Measurements from ENCODE around the gene FGF21.

FGF21 gene

DNA sequence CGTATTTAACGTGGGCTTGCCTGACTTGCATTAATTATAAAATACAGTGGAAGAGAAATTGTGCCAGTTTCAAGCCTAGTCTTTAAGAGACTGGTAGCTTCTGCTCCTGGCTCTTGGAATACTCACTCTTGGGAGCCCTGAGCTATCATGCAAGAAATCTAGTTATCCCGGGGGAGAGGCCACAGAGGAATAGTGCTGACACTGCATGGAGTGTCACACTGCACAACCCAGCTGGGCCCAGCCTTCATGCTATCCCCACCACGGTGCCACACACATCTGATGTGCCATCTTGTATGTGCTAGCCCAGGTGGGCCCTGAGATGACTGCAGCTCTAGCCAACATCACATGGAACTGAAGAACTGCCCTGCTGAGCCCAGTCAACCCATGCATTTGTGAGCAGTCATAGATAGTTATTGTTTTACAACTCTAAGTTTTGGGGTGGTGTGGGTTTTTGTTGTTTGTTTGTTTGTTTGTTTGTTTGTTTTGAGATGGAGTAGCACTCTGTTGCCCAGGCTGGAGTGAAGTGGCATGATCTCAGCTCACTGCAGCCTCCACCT, 44.1 kb upstream of the FGF21 start (continued):
- TF ChIP-seq ZBTB17 (tag by site-specific recombination; IDR thresholded peaks at IDR 0.05) (no peak), ZNF354C (tag by site-specific recombination; IDR thresholded peaks at IDR 0.05; ENCODE audit: borderline replicate concordance, low read depth) (no peak), ZNF114 (tag by site-specific recombination; IDR thresholded peaks at IDR 0.05) (no peak), ZNF624 (tag by site-specific recombination; IDR thresholded peaks at IDR 0.05) (no peak), MYNN (tag by site-specific recombination; IDR thresholded peaks at IDR 0.05; ENCODE audit: borderline replicate concordance) (no peak), ZNF558 (tag by site-specific recombination; IDR thresholded peaks at IDR 0.05) (no peak), SCRT1 (tag by site-specific recombination; IDR thresholded peaks at IDR 0.05; ENCODE audit: borderline replicate concordance) (no peak)
- TF ChIP-seq, protein P1, sequence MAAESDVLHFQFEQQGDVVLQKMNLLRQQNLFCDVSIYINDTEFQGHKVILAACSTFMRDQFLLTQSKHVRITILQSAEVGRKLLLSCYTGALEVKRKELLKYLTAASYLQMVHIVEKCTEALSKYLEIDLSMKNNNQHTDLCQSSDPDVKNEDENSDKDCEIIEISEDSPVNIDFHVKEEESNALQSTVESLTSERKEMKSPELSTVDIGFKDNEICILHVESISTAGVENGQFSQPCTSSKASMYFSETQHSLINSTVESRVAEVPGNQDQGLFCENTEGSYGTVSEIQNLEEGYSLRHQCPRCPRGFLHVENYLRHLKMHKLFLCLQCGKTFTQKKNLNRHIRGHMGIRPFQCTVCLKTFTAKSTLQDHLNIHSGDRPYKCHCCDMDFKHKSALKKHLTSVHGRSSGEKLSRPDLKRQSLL (tag by site-specific recombination; IDR thresholded peaks at IDR 0.05): no peak
- TF ChIP-seq, protein P2, sequence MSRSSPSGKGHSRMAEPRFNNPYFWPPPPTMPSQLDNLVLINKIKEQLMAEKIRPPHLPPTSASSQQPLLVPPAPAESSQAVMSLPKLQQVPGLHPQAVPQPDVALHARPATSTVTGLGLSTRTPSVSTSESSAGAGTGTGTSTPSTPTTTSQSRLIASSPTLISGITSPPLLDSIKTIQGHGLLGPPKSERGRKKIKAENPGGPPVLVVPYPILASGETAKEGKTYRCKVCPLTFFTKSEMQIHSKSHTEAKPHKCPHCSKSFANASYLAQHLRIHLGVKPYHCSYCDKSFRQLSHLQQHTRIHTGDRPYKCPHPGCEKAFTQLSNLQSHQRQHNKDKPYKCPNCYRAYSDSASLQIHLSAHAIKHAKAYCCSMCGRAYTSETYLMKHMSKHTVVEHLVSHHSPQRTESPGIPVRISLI (tag by site-specific recombination; IDR thresholded peaks at IDR 0.05): no peak

DNA sequence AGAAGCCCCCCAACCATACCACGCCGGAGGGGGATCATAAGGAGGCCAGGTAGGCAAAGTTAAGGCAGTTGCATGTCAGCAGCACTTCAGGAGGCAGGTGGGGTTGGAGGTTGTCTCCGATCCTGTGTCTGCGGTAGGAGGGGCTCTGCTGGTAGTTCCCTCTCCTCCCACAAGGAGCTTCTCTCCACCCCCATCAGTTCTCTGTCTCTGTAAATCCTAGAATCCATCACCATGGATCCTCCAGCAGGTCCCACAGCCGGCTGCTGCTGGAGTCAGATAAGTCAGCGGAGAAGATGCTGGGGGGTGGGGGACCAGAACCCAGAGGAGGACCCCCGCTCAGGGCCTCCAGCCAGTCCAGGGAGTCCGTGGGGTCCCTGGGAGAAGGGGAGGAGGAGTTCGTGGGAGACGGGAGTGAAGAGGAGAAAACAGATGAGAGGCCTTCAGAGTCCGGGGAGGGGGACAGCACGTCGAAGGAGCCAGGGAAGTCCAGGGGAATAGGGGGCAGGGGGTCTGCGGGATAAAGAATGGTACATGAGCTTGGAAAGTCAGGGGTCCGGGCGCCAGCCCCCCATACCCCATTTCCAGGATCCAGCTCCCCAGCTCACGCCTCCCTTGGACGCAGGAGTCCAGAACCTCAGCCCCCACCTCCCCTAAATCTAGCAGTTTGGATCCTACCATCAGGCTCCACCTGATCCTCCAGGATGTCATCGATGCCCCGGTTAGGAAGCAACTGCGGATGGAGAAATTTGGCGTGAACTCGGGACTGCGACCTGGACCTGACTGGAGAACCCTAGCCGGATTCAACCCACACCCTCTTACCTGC, 42.1 kb upstream of the FGF21 start:
- Histone ChIP-seq H3K4me3 (ENCODE audit: low read depth, low read length) (peak overlapping the region; percentile 67), H3K4me1 (ENCODE audit: control insufficient read depth, insufficient read depth, low read length) (peaks cover 13% of the 10 kb centered on the region), H3K36me3 (ENCODE audit: control insufficient read depth in 2 of 2, insufficient read depth in 1 of 2, low read length in 2 of 2) (no peaks in the 10 kb centered on the region; a peak in 1 of 3 replicates), H3K27ac (ENCODE audit: extremely low read depth, low read depth, low read length) (peak overlapping the region; percentile 38; the same call in 1 of the 2 replicates), H3K9me3 (ENCODE audit: control insufficient read depth, insufficient read depth, low read depth, low read length) (no peaks in the 10 kb centered on the region)
- TF ChIP-seq, protein P3, sequence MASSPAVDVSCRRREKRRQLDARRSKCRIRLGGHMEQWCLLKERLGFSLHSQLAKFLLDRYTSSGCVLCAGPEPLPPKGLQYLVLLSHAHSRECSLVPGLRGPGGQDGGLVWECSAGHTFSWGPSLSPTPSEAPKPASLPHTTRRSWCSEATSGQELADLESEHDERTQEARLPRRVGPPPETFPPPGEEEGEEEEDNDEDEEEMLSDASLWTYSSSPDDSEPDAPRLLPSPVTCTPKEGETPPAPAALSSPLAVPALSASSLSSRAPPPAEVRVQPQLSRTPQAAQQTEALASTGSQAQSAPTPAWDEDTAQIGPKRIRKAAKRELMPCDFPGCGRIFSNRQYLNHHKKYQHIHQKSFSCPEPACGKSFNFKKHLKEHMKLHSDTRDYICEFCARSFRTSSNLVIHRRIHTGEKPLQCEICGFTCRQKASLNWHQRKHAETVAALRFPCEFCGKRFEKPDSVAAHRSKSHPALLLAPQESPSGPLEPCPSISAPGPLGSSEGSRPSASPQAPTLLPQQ (tag by site-specific recombination; IDR thresholded peaks at IDR 0.05): 0 out of 2 replicates have a peak, but pooled peaks have one; percentile 16
- TF ChIP-seq ZNF23 (tag by site-specific recombination; IDR thresholded peaks at IDR 0.05; ENCODE audit: borderline replicate concordance) (no peak), ZNF501 (tag by site-specific recombination; IDR thresholded peaks at IDR 0.05) (0 out of 2 replicates have a peak, but pooled peaks have one; percentile 41), BCL11B (tag by site-specific recombination; IDR thresholded peaks at IDR 0.05; ENCODE audit: low read depth) (0 out of 2 replicates have a peak, but pooled peaks have one; percentile 49), ZBTB17 (tag by site-specific recombination; IDR thresholded peaks at IDR 0.05) (peak; percentile 90; the same call in 1 of the 2 replicates), ZNF324 (tag by site-specific recombination; IDR thresholded peaks at IDR 0.05) (no peak), ZNF433 (tag by site-specific recombination; IDR thresholded peaks at IDR 0.05; ENCODE audit: low read depth) (no peak), ZNF184 (tag by site-specific recombination; IDR thresholded peaks at IDR 0.05) (no peak), GLIS2 (tag by site-specific recombination; IDR thresholded peaks at IDR 0.05) (peak; percentile 65), PRDM1 (tag by site-specific recombination; IDR thresholded peaks at IDR 0.05) (no peak), ZNF311 (tag by site-specific recombination; IDR thresholded peaks at IDR 0.05; ENCODE audit: borderline replicate concordance) (no peak), ZNF600 (tag by site-specific recombination; IDR thresholded peaks at IDR 0.05) (0 out of 2 replicates have a peak, but pooled peaks have one; percentile 44), GLIS1 (tag by site-specific recombination; IDR thresholded peaks at IDR 0.05) (peak; percentile 63), IKZF3 (tag by site-specific recombination; IDR thresholded peaks at IDR 0.05) (peak; percentile 11; the same call in 1 of the 2 replicates)
- POLR2A ChIA-PET: interaction anchor here (0.6 to 2.4 kb wide), 8 partner anchors 8 to 135 kb away, joined by 3 to 15 read pairs (median 5); partner anchors contain the start of genes CA11, RPL18 and SPHK2
- CTCF ChIA-PET: interaction anchor here (0.7 to 3.8 kb wide), 10 partner anchors 11 to 129 kb away, joined by 3 to 35 read pairs (median 4); partner anchors contain the start of gene CA11
